HL-60 (cell line): ENCODE results near the gene MBNL3.

Source experiments
- CTCF ChIP-seq: IDR thresholded peaks from one replicate; pipeline ENCODE4 v1.5.1; 2011; ENCODE audit warnings: low read length, control low read depth, inconsistent platforms; ENCODE audit not compliant: insufficient read depth
- REST ChIP-seq: IDR thresholded peaks from 2 replicates; pipeline ENCODE4 v1.6.1; 2012; ENCODE audit warnings: low read depth; ENCODE audit not compliant: insufficient replicate concordance

- TF ChIP-seq REST (no peak), CTCF (no peak)
Observed at GRCh38 chrX:132435222-132435621, 53.6 kb downstream of the MBNL3 start.
